GM23338 (cell line): ENCODE data around the gene CASP3. TPM values are rescaled to one million over a fixed set of nuclear protein-coding genes. Genes with fewer than 3 reads are reported as not detected.

ENCODE experiments used
- ATAC-seq: fragments of 200-7000 bp; cut with Tn5 transposase; 3 replicates; pipeline ENCODE4 v1.9.1; 2020
- DNase-seq: peaks from one replicate; pipeline ENCODE4 v3.0.0-alpha.2; 2015; ENCODE audit warnings: low spot score
- H2AFZ ChIP-seq: fragments of 200-600 bp; sonication (generic); 2 replicates; pipeline ENCODE4 v1.8.0; 2016; ENCODE audit warnings: antibody characterized with exemption, mild to moderate bottlenecking, moderate library complexity
- H3F3A ChIP-seq: fragments of 200-600 bp; sonication (generic); replicated peaks from 2 replicates; pipeline ENCODE4 v1.8.0; 2017; ENCODE audit warnings: antibody characterized with exemption, mixed run types, low read depth
- H3K27ac ChIP-seq: fragments of 200-600 bp; sonication (generic); 2 replicates; pipeline ENCODE4 v1.6.1; 2016; ENCODE audit warnings: low read depth
- H3K27me3 ChIP-seq: fragments of 200-600 bp; sonication (generic); 2 replicates; pipeline ENCODE4 v1.8.0; 2016; ENCODE audit warnings: mild to moderate bottlenecking, mixed run types, moderate library complexity; ENCODE audit not compliant: insufficient read depth
- H3K36me3 ChIP-seq: fragments of 200-600 bp; sonication (generic); 2 replicates; pipeline ENCODE4 v1.8.0; 2016; ENCODE audit warnings: mild to moderate bottlenecking; ENCODE audit not compliant: insufficient read depth
- H3K4me1 ChIP-seq: fragments of 200-600 bp; sonication (generic); 2 replicates; pipeline ENCODE4 v1.8.0; 2016; ENCODE audit warnings: mild to moderate bottlenecking, moderate library complexity; ENCODE audit not compliant: insufficient read depth
- H3K4me2 ChIP-seq: fragments of 200-600 bp; sonication (generic); 2 replicates; pipeline ENCODE4 v1.7.1; 2017; ENCODE audit warnings: mixed run types
- H3K4me3 ChIP-seq: fragments of 200-600 bp; sonication (generic); 2 replicates; pipeline ENCODE4 v1.6.1; 2016; ENCODE audit warnings: mixed run types
- H3K79me2 ChIP-seq: fragments of 200-600 bp; sonication (generic); replicated peaks from 2 replicates; pipeline ENCODE4 v1.8.0; 2017; ENCODE audit warnings: mild to moderate bottlenecking; ENCODE audit not compliant: insufficient read depth
- H3K9me2 ChIP-seq: fragments of 200-600 bp; sonication (generic); 2 replicates; pipeline ENCODE4 v1.8.0; 2017; ENCODE audit not compliant: insufficient read depth
- H4K20me1 ChIP-seq: fragments of 200-600 bp; sonication (generic); replicated peaks from 2 replicates; pipeline ENCODE4 v1.8.0; 2017; ENCODE audit warnings: mild to moderate bottlenecking; ENCODE audit not compliant: insufficient read depth
- H3K27ac Mint-ChIP-seq: 2 replicates; pipeline ENCODE4 v1.8.0; 2020; ENCODE audit warnings: inconsistent platforms, mild to moderate bottlenecking, moderate library complexity, mixed read lengths
- H3K27me3 Mint-ChIP-seq: 3 replicates; pipeline ENCODE4 v1.8.0; 2022; ENCODE audit warnings: low read depth, mild to moderate bottlenecking, moderate library complexity, mixed read lengths, inconsistent platforms; ENCODE audit not compliant: insufficient read depth, poor library complexity
- H3K36me3 Mint-ChIP-seq: 3 replicates; pipeline ENCODE4 v1.8.0; 2021; ENCODE audit warnings: low read depth, mild to moderate bottlenecking, inconsistent platforms, moderate library complexity, mixed read lengths
- H3K4me1 Mint-ChIP-seq: 3 replicates; pipeline ENCODE4 v1.8.0; 2020; ENCODE audit warnings: mild to moderate bottlenecking, inconsistent platforms, mixed read lengths
- H3K4me3 Mint-ChIP-seq: 3 replicates; pipeline ENCODE4 v1.8.0; 2021; ENCODE audit warnings: moderate library complexity, mild to moderate bottlenecking, inconsistent platforms, mixed read lengths
- H3K9me3 Mint-ChIP-seq: 3 replicates; pipeline ENCODE4 v1.8.0; 2020; ENCODE audit warnings: moderate library complexity, mild to moderate bottlenecking, inconsistent platforms, mixed read lengths
- EZH2 ChIP-seq: fragments of 200-600 bp; sonication (generic); IDR thresholded peaks from one replicate; pipeline ENCODE4 v1.8.0; 2017; ENCODE audit warnings: antibody characterized with exemption, mild to moderate bottlenecking, low read depth; ENCODE audit not compliant: unreplicated experiment
- polyA plus RNA-seq: library from polyadenylated mRNA; unstranded; fragments of >200 nt; fragmentation: Nextera tagmentation; extraction: Ambion mirVana; gene quantifications from 2 replicates; pipeline ENCODE4 v1.2.1, GENCODE V29; 2016
- total RNA-seq: library from RNA; depleted of rRNA; stranded (reverse); fragments of >200 nt; shearing (Covaris generic); gene quantifications from 2 replicates; pipeline ENCODE4 v1.2.3, GENCODE V29; 2014
- TF ChIP-seq, protein P1 (sequence below): fragments of 250-450 bp; sonication (Bioruptor Pico); IDR thresholded peaks from 2 replicates; pipeline ENCODE4 v1.5.0; 2020; ENCODE audit warnings: mild to moderate bottlenecking, moderate library complexity
- TF ChIP-seq, protein P2 (sequence below), 2 experiments: fragments of 200-600 bp in 1 of 2; sonication (generic) in 1 of 2; conservative IDR thresholded peaks; 2 replicates each; pipeline versions ENCODE4 v1.5.1 to v1.6.1; 2016 to 2017; ENCODE audit warnings: antibody characterized with exemption in 2 of 2, low read depth in 2 of 2, mild to moderate bottlenecking in 2 of 2, moderate library complexity in 1 of 2
- TF ChIP-seq, protein P3 (sequence below): IDR thresholded peaks from one replicate; pipeline ENCODE4 v1.6.1; 2018; ENCODE audit warnings: antibody characterized with exemption; ENCODE audit not compliant: unreplicated experiment
- TF ChIP-seq, protein P4 (sequence below): IDR thresholded peaks from 2 replicates; pipeline ENCODE4 v1.6.1; 2016; ENCODE audit warnings: antibody characterized with exemption

Gene CASP3
- total and polyA plus RNA-seq, 2 experiments from 2014 or later: 50.5 to 84.4 TPM

DNA sequence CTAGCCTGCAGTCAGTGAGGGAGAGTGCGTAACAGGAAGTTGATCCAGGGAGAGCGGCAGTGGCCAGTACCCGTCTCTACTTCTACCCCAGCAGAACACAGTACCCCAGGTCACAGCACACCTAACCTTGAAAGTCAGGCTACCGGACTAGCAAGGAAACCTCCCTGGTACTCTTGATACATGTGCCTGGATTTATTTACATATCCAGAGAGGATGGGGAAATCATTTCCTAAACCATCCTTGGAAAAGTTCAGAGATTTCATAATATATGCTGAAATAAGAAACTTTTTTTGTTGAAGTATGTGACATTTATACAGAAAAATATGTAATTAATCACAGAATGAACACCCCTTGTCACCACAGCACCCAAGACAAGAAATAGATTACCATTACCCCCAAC is 24.8 kb upstream of the CASP3 start (continued):
- TF ChIP-seq, protein P1, sequence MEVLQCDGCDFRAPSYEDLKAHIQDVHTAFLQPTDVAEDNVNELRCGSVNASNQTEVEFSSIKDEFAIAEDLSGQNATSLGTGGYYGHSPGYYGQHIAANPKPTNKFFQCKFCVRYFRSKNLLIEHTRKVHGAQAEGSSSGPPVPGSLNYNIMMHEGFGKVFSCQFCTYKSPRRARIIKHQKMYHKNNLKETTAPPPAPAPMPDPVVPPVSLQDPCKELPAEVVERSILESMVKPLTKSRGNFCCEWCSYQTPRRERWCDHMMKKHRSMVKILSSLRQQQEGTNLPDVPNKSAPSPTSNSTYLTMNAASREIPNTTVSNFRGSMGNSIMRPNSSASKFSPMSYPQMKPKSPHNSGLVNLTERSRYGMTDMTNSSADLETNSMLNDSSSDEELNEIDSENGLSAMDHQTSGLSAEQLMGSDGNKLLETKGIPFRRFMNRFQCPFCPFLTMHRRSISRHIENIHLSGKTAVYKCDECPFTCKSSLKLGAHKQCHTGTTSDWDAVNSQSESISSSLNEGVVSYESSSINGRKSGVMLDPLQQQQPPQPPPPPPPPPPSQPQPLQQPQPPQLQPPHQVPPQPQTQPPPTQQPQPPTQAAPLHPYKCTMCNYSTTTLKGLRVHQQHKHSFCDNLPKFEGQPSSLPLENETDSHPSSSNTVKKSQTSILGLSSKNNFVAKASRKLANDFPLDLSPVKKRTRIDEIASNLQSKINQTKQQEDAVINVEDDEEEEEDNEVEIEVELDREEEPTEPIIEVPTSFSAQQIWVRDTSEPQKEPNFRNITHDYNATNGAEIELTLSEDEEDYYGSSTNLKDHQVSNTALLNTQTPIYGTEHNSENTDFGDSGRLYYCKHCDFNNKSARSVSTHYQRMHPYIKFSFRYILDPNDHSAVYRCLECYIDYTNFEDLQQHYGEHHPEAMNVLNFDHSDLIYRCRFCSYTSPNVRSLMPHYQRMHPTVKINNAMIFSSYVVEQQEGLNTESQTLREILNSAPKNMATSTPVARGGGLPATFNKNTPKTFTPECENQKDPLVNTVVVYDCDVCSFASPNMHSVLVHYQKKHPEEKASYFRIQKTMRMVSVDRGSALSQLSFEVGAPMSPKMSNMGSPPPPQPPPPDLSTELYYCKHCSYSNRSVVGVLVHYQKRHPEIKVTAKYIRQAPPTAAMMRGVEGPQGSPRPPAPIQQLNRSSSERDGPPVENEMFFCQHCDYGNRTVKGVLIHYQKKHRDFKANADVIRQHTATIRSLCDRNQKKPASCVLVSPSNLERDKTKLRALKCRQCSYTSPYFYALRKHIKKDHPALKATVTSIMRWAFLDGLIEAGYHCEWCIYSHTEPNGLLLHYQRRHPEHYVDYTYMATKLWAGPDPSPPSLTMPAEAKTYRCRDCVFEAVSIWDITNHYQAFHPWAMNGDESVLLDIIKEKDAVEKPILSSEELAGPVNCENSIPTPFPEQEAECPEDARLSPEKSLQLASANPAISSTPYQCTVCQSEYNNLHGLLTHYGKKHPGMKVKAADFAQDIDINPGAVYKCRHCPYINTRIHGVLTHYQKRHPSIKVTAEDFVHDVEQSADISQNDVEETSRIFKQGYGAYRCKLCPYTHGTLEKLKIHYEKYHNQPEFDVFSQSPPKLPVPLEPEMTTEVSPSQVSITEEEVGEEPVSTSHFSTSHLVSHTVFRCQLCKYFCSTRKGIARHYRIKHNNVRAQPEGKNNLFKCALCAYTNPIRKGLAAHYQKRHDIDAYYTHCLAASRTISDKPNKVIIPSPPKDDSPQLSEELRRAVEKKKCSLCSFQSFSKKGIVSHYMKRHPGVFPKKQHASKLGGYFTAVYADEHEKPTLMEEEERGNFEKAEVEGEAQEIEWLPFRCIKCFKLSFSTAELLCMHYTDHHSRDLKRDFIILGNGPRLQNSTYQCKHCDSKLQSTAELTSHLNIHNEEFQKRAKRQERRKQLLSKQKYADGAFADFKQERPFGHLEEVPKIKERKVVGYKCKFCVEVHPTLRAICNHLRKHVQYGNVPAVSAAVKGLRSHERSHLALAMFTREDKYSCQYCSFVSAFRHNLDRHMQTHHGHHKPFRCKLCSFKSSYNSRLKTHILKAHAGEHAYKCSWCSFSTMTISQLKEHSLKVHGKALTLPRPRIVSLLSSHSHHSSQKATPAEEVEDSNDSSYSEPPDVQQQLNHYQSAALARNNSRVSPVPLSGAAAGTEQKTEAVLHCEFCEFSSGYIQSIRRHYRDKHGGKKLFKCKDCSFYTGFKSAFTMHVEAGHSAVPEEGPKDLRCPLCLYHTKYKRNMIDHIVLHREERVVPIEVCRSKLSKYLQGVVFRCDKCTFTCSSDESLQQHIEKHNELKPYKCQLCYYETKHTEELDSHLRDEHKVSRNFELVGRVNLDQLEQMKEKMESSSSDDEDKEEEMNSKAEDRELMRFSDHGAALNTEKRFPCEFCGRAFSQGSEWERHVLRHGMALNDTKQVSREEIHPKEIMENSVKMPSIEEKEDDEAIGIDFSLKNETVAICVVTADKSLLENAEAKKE (CRISPR knock-in tag): no peak

DNA sequence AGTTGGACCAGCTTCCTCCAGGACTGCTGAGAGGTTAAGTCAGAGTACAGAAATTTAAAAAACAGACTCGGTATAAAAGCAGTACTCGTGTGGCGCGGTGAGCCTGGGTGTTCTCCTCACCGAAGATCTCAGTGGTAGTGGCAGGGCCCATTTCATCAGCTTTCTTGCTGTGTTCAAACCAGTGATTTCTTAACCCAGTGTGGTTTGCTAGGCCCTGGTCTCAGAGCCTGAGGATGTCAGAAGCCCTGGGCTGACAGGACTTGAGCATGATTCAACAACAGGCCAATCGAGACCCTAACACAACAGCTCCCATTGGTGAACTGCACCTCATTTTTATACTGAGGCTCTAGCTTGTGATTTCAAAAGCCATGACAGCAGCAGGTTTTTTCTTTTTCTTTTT is 23.5 kb upstream of the CASP3 start:
- no peaks in the 10 kb centered on the region for H4K20me1 ChIP-seq
- no peak for DNase-seq
- H3K9me2 ChIP-seq: no peaks in the 10 kb centered on the region
- H3K4me1 ChIP-seq: no peaks in the 10 kb centered on the region
- no peak overlapping the region for H3K27ac ChIP-seq
- H3F3A ChIP-seq: 0 out of 2 replicates have a peak, but pooled peaks cover 3% of the 10 kb centered on the region
- peaks cover 4% of the 10 kb centered on the region for H3K27me3 Mint-ChIP-seq
- H3K4me3 ChIP-seq: no peak overlapping the region
- H3K4me2 ChIP-seq: no peak overlapping the region
- no peaks in the 10 kb centered on the region for H3K9me3 Mint-ChIP-seq
- TF ChIP-seq, protein P2, sequence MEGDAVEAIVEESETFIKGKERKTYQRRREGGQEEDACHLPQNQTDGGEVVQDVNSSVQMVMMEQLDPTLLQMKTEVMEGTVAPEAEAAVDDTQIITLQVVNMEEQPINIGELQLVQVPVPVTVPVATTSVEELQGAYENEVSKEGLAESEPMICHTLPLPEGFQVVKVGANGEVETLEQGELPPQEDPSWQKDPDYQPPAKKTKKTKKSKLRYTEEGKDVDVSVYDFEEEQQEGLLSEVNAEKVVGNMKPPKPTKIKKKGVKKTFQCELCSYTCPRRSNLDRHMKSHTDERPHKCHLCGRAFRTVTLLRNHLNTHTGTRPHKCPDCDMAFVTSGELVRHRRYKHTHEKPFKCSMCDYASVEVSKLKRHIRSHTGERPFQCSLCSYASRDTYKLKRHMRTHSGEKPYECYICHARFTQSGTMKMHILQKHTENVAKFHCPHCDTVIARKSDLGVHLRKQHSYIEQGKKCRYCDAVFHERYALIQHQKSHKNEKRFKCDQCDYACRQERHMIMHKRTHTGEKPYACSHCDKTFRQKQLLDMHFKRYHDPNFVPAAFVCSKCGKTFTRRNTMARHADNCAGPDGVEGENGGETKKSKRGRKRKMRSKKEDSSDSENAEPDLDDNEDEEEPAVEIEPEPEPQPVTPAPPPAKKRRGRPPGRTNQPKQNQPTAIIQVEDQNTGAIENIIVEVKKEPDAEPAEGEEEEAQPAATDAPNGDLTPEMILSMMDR (conservative IDR thresholded peaks at IDR 0.05; ENCODE audit: low read depth in 2 of 2): no peak
- no peak for TF ChIP-seq EZH2
- TF ChIP-seq, protein P3, sequence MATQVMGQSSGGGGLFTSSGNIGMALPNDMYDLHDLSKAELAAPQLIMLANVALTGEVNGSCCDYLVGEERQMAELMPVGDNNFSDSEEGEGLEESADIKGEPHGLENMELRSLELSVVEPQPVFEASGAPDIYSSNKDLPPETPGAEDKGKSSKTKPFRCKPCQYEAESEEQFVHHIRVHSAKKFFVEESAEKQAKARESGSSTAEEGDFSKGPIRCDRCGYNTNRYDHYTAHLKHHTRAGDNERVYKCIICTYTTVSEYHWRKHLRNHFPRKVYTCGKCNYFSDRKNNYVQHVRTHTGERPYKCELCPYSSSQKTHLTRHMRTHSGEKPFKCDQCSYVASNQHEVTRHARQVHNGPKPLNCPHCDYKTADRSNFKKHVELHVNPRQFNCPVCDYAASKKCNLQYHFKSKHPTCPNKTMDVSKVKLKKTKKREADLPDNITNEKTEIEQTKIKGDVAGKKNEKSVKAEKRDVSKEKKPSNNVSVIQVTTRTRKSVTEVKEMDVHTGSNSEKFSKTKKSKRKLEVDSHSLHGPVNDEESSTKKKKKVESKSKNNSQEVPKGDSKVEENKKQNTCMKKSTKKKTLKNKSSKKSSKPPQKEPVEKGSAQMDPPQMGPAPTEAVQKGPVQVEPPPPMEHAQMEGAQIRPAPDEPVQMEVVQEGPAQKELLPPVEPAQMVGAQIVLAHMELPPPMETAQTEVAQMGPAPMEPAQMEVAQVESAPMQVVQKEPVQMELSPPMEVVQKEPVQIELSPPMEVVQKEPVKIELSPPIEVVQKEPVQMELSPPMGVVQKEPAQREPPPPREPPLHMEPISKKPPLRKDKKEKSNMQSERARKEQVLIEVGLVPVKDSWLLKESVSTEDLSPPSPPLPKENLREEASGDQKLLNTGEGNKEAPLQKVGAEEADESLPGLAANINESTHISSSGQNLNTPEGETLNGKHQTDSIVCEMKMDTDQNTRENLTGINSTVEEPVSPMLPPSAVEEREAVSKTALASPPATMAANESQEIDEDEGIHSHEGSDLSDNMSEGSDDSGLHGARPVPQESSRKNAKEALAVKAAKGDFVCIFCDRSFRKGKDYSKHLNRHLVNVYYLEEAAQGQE: no peak
- TF ChIP-seq, protein P4, sequence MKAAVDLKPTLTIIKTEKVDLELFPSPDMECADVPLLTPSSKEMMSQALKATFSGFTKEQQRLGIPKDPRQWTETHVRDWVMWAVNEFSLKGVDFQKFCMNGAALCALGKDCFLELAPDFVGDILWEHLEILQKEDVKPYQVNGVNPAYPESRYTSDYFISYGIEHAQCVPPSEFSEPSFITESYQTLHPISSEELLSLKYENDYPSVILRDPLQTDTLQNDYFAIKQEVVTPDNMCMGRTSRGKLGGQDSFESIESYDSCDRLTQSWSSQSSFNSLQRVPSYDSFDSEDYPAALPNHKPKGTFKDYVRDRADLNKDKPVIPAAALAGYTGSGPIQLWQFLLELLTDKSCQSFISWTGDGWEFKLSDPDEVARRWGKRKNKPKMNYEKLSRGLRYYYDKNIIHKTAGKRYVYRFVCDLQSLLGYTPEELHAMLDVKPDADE: no peak
- ATAC-seq: no peak
- no peak overlapping the region for H3K4me3 Mint-ChIP-seq
- no peaks in the 10 kb centered on the region for H3K79me2 ChIP-seq
- no peaks in the 10 kb centered on the region for H3K36me3 ChIP-seq
- H2AFZ ChIP-seq: no peak overlapping the region
- H3K4me1 Mint-ChIP-seq: no peaks in the 10 kb centered on the region; the same call in 2 of the 3 replicates
- H3K36me3 Mint-ChIP-seq: peaks cover 27% of the 10 kb centered on the region; the same call in 2 of the 3 replicates
- no peak overlapping the region for H3K27ac Mint-ChIP-seq
- H3K27me3 ChIP-seq: no peaks in the 10 kb centered on the region
